Stimulated activated CD4-positive, alpha-beta T cell treated with anti-CD3 and anti-CD28 coated beads, Interleukin-1b, Interleukin-23, amount 100 ng/mL, for 24 hours (primary cell): ENCODE measurements around the gene UBE2Q1.
A peak's percentile ranks its signal among the peaks of the same experiment; 100 is the strongest.

ENCODE experiments used
- DNase-seq, 4 experiments: peaks; one replicate each; pipeline ENCODE4 v3.0.0-alpha.2; 2020; ENCODE audit warnings: low read depth in 4 of 4, low spot score in 1 of 4

UBE2Q1 gene

DNA sequence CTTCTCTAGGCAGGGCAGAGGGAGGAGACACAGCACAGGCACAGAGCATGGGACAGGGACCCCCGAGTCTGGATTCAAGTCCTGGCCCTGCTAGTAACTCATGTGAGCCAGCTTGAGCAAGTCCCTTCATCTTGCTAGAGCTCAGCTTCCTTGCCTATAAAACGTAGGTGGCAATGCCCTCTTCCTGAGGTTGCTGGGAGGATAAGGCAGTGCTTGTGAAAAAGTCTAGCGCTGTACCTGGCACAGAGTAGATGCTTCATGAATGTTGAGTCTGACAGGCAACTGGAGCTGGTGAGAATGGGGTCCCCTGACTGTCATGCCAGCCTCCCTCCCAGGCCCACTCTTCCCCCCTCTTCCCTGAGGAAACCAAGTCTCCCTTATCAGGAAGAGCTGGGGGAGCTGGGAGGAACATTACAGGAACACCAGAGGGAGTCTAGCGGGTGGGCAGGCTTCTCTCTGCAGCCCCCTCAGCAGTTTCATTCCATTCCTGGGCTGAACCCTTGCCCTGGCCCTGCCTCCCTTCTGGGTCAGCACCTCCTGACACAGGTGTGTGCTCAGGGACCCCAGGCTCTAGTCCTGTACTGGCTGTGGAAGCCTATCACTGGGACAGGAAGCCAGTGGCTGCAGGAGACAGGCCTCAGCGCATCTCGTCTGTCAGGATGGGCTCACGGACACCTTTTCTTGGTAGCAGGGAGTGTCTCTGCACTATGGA is 19.0 kb upstream of the UBE2Q1 start:
- DNase-seq: no peak

DNA sequence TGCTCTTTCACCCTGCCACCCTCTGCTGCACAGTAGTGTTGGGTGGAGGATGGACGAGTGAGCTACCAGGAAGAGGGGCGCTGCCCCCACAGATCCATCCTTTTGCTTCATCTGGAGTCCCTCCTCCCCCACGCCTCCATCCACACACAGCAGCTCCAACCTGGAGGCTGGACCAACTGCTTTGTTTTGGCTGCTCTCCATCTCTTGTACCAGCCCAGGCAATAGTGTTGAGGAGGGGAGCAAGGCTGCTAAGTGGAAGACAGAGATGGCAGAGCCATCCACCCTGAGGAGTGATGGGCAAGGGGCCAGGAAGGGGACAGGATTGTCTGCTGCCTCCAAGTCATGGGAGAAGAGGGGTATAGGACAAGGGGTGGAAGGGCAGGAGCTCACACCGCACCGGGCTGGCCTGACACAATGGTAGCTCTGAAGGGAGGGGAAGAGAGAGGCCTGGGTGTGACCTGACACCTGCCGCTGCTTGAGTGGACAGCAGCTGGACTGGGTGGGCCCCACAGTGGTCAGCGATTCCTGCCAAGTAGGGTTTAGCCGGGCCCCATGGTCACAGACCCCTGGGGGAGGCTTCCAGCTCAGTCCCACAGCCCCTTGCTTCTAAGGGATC is 17.6 kb upstream of the UBE2Q1 start:
- DNase-seq: no peak

DNA sequence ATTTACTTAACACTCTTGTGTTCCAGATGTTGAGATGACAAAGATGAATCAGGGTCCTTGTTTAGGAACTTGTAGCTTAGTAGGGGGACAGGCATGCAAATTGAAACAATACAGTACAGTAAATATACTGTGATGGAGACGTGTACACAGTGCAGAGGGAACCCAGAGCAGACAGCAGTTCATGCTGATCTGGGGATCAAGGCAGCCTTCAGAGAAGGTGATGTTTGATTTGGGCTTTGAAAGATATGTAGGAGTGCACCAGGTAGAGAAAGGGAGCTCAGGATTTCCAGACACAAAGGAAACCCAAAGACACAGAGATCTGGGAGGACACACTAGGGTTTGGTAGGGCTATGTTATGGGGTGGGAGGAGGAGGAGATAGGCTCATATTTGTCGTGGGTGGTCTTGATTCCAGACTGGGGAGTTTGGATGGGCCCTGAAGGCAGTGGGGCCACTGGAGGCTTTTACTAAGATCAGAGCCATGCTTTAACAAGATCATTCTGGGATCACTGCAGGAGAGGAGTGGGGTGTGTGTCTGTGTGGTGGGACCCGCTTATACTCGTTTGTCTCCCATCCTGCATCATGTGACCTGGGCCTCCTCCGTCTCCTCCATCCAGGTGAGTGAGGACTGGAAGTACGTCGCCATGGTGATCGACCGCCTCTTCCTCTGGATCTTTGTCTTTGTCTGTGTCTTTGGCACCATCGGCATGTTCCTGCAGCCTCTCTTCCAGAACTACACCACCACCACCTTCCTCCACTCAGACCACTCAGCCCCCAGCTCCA is 16.9 kb upstream of the UBE2Q1 start:
- no peak for DNase-seq

DNA sequence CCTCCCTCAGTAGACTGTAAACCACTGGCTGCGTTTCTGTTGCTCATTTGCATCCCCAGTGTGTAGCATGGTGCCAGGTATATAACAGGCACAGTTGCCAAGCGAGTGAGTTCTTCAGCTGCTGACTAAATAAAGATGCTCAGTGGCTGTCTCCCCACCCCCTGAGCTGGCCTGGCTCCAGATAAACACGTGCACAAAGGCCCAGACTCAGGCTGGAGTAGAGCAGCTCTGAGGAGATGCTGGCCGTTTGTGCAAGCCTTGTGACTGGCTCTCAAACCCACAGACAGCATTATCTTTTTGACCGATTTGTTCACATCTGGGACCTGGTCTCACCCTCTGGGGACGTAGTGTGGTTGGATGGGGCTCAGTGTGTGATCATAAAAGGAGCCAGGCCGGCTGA is 16.3 kb upstream of the UBE2Q1 start:
- no peak for DNase-seq

DNA sequence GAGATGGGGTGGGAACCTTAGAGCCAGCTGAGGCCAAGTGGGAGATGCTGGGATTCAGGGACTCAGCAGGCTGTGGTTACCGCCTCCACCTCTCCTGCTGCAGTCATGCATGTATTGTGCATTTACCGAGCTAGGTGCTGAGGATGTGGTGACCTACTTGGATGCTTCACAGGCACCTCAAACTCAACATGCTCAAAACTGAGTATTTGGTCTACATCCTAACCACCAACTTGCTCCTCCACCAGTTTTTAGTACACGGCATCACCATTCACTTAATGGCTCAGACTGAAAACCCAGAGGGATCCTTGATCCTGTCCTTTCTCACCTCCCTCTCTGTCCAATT is 14.7 kb upstream of the UBE2Q1 start:
- DNase-seq: no peak

DNA sequence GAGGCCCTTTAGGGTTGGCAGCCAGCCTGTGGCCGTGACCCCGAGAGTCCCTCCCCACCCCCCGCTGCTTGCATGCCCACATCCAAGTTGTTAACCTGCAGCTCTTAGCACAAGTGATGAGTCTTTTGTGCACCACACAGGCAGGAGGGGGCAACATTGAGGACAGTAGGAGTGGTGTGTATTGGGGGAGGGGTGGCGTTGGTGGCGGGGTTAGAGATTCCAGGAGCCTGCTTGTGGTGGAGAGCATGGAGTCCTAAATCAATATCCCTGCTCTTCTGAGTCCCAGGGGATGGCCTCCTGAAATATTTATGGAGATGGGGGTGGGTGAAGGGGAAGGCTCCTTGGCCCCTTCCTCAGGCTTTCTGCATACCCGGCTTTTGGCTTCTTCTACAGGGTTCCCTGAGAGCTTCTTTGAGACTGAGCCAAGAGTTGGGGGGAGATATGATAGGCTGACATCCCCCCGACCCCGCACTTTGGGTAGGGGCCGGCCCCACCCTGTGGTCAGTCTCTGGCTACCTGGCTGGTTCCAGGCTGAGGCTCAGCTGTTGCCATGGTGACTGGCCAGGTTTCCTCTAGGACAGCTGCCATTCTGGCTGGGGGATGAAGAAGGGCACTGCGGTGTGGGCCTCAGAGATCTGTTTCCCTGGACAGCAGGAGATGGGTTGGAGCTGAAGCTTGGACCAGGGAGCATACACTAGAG is 14.2 kb upstream of the UBE2Q1 start:
- DNase-seq: no peak

DNA sequence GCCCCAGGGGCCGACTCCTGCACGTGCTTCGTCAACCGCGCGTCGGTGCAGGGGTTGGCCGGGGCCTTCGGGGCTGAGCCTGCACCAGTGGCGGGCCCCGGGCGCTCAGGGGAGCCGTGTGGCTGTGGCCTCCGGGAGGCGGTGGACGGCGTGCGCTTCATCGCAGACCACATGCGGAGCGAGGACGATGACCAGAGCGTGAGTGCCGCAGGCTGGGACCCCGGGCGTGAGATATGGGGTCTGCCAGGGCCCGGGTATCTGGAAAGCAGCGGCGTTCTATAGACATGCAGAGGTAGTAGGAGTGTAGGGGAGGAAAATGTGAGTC is 13.5 kb upstream of the UBE2Q1 start:
- no peak for DNase-seq

DNA sequence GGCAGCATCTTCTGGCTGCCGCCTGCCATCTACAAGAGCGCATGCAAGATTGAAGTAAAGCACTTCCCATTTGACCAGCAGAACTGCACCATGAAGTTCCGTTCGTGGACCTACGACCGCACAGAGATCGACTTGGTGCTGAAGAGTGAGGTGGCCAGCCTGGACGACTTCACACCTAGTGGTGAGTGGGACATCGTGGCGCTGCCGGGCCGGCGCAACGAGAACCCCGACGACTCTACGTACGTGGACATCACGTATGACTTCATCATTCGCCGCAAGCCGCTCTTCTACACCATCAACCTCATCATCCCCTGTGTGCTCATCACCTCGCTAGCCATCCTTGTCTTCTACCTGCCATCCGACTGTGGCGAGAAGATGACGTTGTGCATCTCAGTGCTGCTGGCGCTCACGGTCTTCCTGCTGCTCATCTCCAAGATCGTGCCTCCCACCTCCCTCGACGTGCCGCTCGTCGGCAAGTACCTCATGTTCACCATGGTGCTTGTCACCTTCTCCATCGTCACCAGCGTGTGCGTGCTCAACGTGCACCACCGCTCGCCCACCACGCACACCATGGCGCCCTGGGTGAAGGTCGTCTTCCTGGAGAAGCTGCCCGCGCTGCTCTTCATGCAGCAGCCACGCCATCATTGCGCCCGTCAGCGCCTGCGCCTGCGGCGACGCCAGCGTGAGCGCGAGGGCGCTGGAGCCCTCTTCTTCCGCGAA is 12.9 kb upstream of the UBE2Q1 start:
- no peak for DNase-seq

DNA sequence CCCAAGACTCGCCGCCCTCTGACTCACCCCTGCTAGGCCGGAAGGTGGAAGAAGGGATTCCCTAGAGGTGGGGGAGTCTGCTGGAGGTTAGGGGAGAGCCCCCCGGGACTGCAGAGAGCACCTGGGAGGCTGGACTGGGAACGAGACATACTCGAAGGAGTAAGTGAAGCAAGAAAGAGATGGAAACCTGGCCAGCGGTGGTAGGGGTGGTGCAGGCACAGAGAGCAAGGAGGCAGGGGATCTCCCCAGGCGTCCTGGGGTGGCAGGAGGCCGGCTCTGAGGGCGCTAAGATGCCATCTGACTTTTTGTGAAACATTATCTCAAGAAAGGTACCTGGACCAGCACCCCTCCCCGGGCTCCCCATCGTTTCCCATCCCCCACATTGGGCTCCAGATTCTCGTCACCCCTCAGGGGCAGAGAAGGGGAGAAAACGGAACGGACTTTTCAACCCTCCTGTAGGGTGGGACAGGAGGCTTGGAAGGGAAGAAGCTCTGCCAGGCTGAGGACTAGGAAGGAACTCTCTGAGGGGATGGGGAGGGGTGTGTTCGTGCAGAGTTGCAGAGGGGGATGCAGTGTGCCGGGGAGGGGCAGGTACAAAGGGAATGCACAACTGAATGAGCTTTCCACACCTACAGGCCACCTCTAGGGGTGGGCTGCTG is 9.8 kb upstream of the UBE2Q1 start:
- no peak for DNase-seq

DNA sequence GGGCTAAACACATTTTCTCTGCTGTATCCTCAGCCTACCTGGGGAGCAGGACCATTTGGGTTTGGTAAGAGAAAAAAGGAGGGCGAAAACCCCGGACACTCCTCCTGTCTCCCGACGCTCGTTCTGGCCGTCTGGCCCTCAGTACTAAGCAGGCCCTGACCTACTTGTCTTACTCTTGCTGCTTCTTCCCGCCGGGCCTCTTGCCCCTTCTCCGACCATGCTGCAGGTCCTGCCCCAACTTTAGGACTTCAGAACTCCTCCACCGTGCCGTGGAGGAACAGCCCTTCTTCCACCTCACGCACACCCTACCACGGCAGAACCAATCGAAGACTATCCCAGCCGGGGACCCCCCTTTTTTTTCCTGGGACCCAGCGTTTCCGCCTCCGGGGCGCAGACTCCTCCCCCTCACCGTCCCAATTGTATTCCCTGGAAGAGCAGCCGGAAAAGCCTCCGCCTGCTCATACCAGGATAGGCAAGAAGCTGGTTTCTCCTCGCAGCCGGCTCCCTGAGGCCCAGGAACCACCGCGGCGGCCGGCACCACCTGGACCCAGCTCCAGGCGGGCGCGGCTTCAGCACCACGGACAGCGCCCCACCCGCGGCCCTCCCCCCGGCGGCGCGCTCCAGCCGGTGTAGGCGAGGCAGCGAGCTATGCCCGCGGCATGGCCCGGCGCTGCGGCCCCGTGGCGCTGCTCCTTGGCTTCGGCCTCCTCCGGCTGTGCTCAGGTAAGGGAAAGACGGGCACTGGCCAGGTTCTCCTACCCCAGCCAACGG is 9.1 kb upstream of the UBE2Q1 start, which contains the start of gene CHRNB2:
TSS of gene CHRNB2 (plus strand) at position 393 of the 771 bp plus-strand sequence. CDS start at position 660, 267 bp downstream.
- DNase-seq: peak; percentile 39 to 52 (median 50)

DNA sequence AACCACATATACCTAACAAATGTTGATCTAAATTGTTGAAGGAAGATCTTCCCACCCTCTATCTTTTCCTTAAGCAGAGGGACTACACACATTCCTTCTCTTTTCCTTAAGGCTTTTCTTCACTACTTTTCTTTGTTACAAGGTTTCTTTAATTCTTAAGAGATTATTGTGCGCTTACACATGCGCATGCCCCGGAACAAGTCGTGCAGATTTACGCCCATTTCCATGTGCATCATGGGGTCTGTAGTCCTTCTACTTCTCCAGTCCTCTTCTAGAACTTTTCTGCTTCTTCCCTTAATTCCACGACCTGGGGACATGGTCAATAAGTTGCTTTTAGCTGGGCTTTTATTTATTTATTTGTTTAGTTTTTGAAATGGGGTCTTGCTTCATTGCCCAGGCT is 7.4 kb upstream of the UBE2Q1 start:
- DNase-seq: no peak

DNA sequence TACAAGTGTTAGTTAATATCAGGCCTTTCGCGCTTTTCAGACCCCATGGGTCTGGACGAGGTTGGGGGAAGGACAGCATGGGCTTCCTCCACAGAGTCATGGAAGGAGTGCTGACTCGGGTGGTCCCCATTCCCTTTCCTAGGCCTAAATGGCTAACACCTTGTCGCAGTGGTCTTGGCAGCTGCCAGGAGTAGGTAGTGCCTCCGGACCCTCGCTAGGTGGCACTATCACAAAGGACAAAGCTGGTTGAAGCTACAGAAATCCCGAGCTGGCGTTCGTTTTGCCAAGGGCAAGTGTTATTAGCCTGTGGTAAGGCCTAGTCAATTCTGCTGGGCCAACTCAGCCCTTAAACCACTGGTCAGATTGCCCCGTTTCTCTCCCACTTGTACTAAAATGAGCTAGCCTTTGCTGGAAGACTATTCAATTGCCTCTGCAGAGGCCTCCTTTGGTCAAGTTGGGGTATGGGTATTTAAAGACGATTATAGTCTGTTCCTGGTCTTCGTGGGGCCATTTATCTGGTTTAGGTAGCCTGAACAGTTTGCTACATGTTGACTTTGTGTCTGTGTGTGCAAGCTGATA is 1.1 kb upstream of the UBE2Q1 start:
- peak; percentile 68 to 75 (median 72) for DNase-seq

DNA sequence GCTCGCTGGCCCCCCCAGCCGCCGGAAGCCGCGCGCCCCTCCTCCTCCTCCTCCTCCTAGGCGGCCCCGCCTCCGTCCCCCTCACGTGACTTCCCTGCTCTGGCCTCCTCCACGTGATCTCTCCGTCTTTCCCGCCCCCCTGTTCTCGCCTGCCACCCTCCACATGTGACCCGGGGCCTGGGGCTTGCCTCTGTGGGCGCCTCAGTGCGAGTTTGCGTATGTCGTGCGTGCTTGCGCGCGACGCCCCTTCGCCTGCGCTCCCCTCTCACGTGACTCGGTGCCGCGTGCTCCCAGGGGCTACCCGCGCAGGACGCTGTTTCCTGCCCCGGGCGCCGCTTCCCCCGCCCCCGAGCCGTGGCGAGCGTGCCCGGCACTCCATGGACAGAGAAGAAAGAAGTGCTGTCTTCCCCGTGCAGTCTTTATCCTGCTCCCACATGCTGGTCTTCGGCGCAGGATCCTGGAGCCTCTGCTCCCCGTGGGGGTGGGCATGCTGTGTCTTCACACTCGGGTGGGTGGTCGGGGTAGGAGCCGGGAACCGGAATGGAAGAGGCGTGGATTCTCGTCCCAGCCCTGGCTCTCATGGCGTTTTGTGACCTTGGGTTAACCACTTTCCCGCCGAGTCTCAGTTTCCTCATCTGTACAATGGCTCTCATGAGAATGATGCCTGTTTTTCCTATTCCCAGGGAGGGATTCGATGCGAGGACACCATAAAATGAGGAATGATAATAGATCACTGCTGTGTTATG is 431 bp upstream of the UBE2Q1 start:
- peak; percentile 97 to 99 (median 98) for DNase-seq

DNA sequence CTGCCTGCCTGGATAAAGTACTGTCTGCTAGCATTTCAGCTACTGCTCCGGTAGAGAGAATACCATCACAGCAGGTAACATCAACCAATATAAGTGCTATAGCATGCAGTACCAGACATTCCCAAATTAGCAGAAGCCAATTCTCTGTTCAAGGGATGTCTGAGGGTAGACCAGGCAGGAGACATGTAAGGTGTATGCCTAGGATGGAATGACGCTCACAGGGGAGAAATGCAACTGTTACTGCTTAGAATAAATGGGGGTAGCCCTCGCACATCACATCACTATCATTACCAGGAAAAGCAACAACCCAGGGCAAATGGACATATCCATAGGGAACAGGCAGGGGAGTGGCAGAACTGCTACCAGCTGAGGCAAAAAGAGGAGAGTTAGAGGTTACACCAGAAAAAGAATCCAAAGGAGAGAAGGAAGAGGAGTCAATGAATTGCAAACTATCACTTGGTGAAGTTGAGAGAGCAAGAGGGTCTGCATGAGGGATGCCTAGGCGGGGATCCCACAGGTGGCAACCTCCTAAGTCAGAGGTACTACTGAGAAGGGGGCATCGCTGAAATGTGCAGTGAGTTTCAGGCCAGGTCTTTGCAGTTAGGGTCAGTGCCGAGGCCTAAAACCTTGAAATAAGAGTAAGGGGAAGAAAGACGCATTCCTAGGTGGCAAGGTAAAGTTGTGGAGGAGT is 1.1 kb downstream of the UBE2Q1 start:
- DNase-seq: no peak

DNA sequence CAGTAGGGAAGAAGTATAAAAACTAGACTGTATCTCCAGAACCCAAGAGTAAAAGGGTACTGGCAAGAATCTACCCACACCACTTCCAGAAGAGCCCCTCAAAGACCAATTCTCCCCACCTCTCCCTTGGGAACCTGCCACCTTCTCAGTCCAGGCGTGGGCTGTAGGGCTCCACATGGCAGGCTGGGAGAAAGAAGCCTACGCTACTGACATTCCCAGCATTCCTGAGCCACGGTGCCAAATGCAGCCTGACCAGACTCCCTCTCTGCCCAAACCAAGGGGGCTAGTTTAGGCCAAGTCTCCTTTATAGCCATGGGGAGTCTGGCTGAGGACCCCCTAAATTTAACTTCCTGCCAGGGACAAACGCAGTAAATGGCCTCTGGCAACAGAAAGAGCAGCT is 2.0 kb downstream of the UBE2Q1 start:
- no peak for DNase-seq

DNA sequence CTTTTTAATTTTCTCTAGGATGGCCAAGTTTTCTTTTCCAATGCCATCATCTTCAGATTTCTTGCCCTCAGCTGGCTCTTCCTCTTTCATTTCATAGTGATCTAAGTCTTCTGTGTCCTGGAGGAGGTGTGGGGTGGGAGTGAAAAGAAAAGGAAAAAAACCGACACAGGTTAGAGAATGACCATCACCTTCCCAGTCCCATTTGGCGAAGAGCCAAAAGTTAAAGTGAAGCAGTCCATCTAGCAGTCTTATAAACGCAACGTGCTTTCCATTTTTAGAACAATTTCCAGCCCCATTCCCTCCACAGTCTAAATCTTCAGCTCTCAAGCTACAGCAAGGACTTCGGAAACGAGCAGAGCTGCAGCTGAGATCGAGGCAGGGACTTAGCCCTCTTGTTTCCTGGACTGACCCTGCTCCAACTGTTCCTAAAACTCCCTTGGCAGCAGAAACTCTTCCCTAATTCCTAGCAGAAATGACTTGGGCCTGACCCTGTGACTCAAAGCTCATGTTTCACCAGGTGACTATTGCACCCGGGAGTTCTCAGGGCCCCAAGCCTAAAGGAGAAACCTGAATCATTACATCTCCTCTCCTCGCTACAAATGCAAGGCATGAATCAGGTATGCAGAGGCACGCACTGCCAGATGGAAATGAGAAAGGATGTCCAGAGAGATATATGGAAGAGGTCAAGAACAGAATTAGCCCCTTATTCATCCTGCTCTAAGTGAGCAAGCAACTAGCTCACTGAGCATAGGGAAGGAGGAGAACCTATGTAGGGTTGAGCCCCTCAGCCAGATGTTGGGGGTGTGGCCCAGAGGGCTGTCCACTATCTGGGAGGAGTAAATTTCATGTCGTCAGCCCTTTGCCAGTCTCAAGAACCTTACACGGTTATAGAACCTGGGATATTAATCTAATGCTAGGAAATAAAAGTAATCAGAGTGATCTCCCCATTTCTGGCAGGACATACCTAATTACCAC is 5.1 kb downstream of the UBE2Q1 start:
- no peak for DNase-seq

DNA sequence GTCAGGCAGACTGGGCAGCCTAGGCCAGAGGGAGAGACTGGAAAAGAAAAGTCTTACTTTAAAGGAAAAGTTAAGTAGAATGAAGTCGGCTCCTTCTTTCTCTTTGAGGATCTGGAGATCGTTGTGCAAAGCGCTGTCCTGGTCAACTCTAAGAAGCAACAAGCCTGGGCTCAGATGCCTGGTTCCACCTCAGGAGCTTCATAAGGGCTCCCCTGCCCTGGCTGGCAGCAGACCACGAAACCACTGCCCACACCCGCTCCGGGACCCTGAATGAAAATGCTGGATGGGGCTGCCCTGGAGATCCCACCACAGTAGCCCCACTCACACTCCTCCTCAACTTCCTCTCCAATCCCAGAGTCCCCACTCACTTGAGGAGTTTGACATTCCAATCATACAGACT is 6.4 kb downstream of the UBE2Q1 start:
- DNase-seq: no peak
